ENCODE measurements around the gene COX6B1.
"Not testable (repeated sequence)": the region's sequence is repeated elsewhere in the genome, so short reads cannot be mapped to it uniquely, and the experiment has no call there.

The COX6B1 gene

GRCh38 chr19:35648017-35648961 lies at the start of gene COX6B1:
COX6B1 (plus strand) TSS chr19:35648323; CDS start chr19:35651244, 2,921 bp downstream.
- DNase-seq, result peak; percentile 60 to 82 (median 75)

- DNase-seq, result no peak
Observed at GRCh38 chr19:35601971-35602370, 46.2 kb upstream of the COX6B1 start.

- not testable (repeated sequence) for DNase-seq
Observed at GRCh38 chr19:35604436-35604835, 43.7 kb upstream of the COX6B1 start.

GRCh38 chr19:35607170-35607569 lies 41.0 kb upstream of the COX6B1 start:
- DNase-seq, result not testable (repeated sequence)

GRCh38 chr19:35607661-35608060 lies 40.5 kb upstream of the COX6B1 start:
- no peak for DNase-seq

- no peak for DNase-seq
Observed at GRCh38 chr19:35608251-35608650, 39.9 kb upstream of the COX6B1 start.

- DNase-seq, result peak in 1 of 4 experiments; percentile 6
Observed at GRCh38 chr19:35609851-35610353, 38.2 kb upstream of the COX6B1 start.

- no peak for DNase-seq
Observed at GRCh38 chr19:35612224-35612558, 35.9 kb upstream of the COX6B1 start.

GRCh38 chr19:35612559-35613321 lies 35.4 kb upstream of the COX6B1 start, which contains the start of gene HAUS5:
HAUS5 (plus strand) TSS chr19:35612735; CDS start chr19:35612795, 60 bp downstream.
- DNase-seq, result peak; percentile 89 to 95 (median 93)

GRCh38 chr19:35613574-35613973 lies 34.5 kb upstream of the COX6B1 start:
- no peak for DNase-seq

GRCh38 chr19:35615036-35615435 lies 33.1 kb upstream of the COX6B1 start:
- DNase-seq, result no peak

GRCh38 chr19:35618857-35619256 lies 29.3 kb upstream of the COX6B1 start:
- DNase-seq, result no peak

GRCh38 chr19:35619290-35619923 lies 28.7 kb upstream of the COX6B1 start:
- DNase-seq, result no peak

- DNase-seq, result no peak
Observed at GRCh38 chr19:35620001-35620400, 28.1 kb upstream of the COX6B1 start.

- no peak for DNase-seq
Observed at GRCh38 chr19:35621708-35622107, 26.4 kb upstream of the COX6B1 start.

GRCh38 chr19:35622750-35623149 lies 25.4 kb upstream of the COX6B1 start:
- no peak for DNase-seq

- DNase-seq, result no peak
Observed at GRCh38 chr19:35623327-35624010, 24.7 kb upstream of the COX6B1 start.

GRCh38 chr19:35628264-35628564 lies 19.9 kb upstream of the COX6B1 start:
- no peak for DNase-seq

GRCh38 chr19:35628565-35629331 lies 19.4 kb upstream of the COX6B1 start, which contains the start of gene RBM42:
RBM42 (plus strand) TSS chr19:35629036; CDS start chr19:35629154, 118 bp downstream.
- DNase-seq, result peak; percentile 88 to 96 (median 91)

GRCh38 chr19:35629332-35629633 lies 18.8 kb upstream of the COX6B1 start:
- no peak for DNase-seq

GRCh38 chr19:35633727-35634440 lies 14.2 kb upstream of the COX6B1 start:
- no peak for DNase-seq

Data from activated naive CD4-positive, alpha-beta T cell (primary cell).